Sigmoid colon (tissue), 4 donors: ENCODE results near the gene MARK4.

ENCODE experiments used
- POLR2A ChIP-seq, 2 donors: fragments of 450-650 bp; IDR thresholded peaks; one replicate each; pipeline ENCODE4 v1.6.1; 2016; ENCODE audit warnings: antibody characterized with exemption in 2 of 2, mild to moderate bottlenecking in 2 of 2, moderate library complexity in 2 of 2
- POLR2AphosphoS5 ChIP-seq, 4 donors: sonication (generic); formaldehyde crosslinking; IDR thresholded peaks; one replicate each; pipeline ENCODE4 v1.6.1; 2017; ENCODE audit warnings: antibody characterized with exemption in 4 of 4
- TF ChIP-seq, protein P1 (sequence below), 4 experiments: fragments of 450-650 bp in 3 of 4; fragments of 200-600 bp in 1 of 4; IDR thresholded peaks; one replicate each; pipeline ENCODE4 v1.5.1; 2016 to 2019; ENCODE audit warnings: antibody characterized with exemption in 4 of 4, mild to moderate bottlenecking in 3 of 4, moderate library complexity in 2 of 4

GRCh38 chr19:45306040-45306439 lies 55.0 kb downstream of the MARK4 start:
- TF ChIP-seq POLR2A (IDR thresholded peaks at IDR 0.05) (no peak), POLR2AphosphoS5 (IDR thresholded peaks at IDR 0.05) (no peak)
- TF ChIP-seq, protein P1, sequence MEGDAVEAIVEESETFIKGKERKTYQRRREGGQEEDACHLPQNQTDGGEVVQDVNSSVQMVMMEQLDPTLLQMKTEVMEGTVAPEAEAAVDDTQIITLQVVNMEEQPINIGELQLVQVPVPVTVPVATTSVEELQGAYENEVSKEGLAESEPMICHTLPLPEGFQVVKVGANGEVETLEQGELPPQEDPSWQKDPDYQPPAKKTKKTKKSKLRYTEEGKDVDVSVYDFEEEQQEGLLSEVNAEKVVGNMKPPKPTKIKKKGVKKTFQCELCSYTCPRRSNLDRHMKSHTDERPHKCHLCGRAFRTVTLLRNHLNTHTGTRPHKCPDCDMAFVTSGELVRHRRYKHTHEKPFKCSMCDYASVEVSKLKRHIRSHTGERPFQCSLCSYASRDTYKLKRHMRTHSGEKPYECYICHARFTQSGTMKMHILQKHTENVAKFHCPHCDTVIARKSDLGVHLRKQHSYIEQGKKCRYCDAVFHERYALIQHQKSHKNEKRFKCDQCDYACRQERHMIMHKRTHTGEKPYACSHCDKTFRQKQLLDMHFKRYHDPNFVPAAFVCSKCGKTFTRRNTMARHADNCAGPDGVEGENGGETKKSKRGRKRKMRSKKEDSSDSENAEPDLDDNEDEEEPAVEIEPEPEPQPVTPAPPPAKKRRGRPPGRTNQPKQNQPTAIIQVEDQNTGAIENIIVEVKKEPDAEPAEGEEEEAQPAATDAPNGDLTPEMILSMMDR (IDR thresholded peaks at IDR 0.05), result no peak
